Naive thymus-derived CD8-positive, alpha-beta T cell (primary cell): ENCODE measurements around the gene NOD1. TPM values are rescaled to one million over a fixed set of nuclear protein-coding genes. Genes with fewer than 3 reads are reported as not detected.

ENCODE experiments used
- ATAC-seq, 2 donors: fragments of 150-1000 bp; cut with Tn5 transposase in 1 of 2; sonication (Bioruptor Pico), chemical (Tn5 transposase) in 1 of 2; 1 replicate in 1 of 2; 2 replicates in 1 of 2; pipeline ENCODE4 v1.10.0; 2021; ENCODE audit warnings: mild to moderate bottlenecking in 2 of 2, moderate library complexity in 2 of 2
- POLR2A ChIA-PET: fragments of 350-600 bp; sonication (Branson Sonifier 250); formaldehyde crosslinking; loops from one replicate; lab custom pipeline; 2021; ENCODE audit warnings: antibody characterized with exemption; lab: Charles Lee
- DNase-seq, 10 donors: peaks; one replicate each; pipeline versions ENCODE4 v3.0.0 to v3.0.0-alpha.2; 2020 to 2022
- H3K27ac Mint-ChIP-seq, 10 donors: one replicate each; pipeline ENCODE4 v1.8.0; 2020 to 2022; ENCODE audit warnings: mild to moderate bottlenecking in 10 of 10, mixed read lengths in 10 of 10, moderate library complexity in 4 of 10, inconsistent platforms in 1 of 10
- H3K27me3 Mint-ChIP-seq, 5 donors: one replicate each; pipeline ENCODE4 v1.8.0; 2021 to 2022; ENCODE audit warnings: mixed read lengths in 5 of 5
- H3K36me3 Mint-ChIP-seq, 3 donors: one replicate each; pipeline ENCODE4 v1.8.0; 2020 to 2022; ENCODE audit warnings: mixed read lengths in 3 of 3, mild to moderate bottlenecking in 2 of 3, inconsistent platforms in 1 of 3
- H3K4me1 Mint-ChIP-seq, 4 donors: one replicate each; pipeline ENCODE4 v1.8.0; 2021 to 2022; ENCODE audit warnings: mixed read lengths in 4 of 4
- H3K4me3 Mint-ChIP-seq, 10 donors: one replicate each; pipeline ENCODE4 v1.8.0; 2020 to 2022; ENCODE audit warnings: mild to moderate bottlenecking in 10 of 10, mixed read lengths in 10 of 10, moderate library complexity in 6 of 10, inconsistent platforms in 1 of 10
- H3K9me3 Mint-ChIP-seq, 9 donors: one replicate each; pipeline ENCODE4 v1.8.0; 2020 to 2022; ENCODE audit warnings: mixed read lengths in 9 of 9, mild to moderate bottlenecking in 3 of 9, inconsistent platforms in 1 of 9, moderate library complexity in 1 of 9
- polyA plus RNA-seq, 3 donors: library from polyadenylated mRNA; unstranded; fragments of 300-500 nt; fragmentation: Illumina TruSeq; gene quantifications; one replicate each; pipeline ENCODE4 v1.2.3, GENCODE V29; 2021
- total RNA-seq, 8 experiments: library from RNA in 2 of 8; stranded (reverse) in 2 of 8; gene quantifications; one replicate each; pipeline ENCODE4 v1.2.3 and lab custom pipeline; 2021 to 2026

NOD1 gene
- total and polyA plus RNA-seq, 5 experiments from 2014 or later, result 5.7 to 18.9 (median 9.3) TPM

GRCh38 chr7:30433506-30433905 lies 45.1 kb downstream of the NOD1 start:
- DNase-seq (no peak), ATAC-seq (no peak)
- Mint-ChIP-seq H3K27me3 (no peaks in the 10 kb centered on the region), H3K36me3 (peaks cover 0 to 75% (median 61%) of the 10 kb centered on the region in 3 donors), H3K4me3 (no peak overlapping the region), H3K9me3 (no peaks in the 10 kb centered on the region), H3K4me1 (peaks cover 0 to 65% (median under 1%) of the 10 kb centered on the region in 4 donors), H3K27ac (peak overlapping the region in 3 of 10 donors; percentile 28 to 47 (median 33))
- POLR2A ChIA-PET, result no interaction called here

GRCh38 chr7:30433082-30433481 lies 45.5 kb downstream of the NOD1 start:
- Mint-ChIP-seq H3K4me3 (no peak overlapping the region), H3K36me3 (peaks cover 0 to 75% (median 59%) of the 10 kb centered on the region in 3 donors), H3K27me3 (no peaks in the 10 kb centered on the region), H3K27ac (peak overlapping the region in 1 of 10 donors; percentile 33), H3K4me1 (peaks cover 0 to 66% (median under 1%) of the 10 kb centered on the region in 4 donors), H3K9me3 (no peaks in the 10 kb centered on the region)
- DNase-seq (no peak), ATAC-seq (no peak)
- POLR2A ChIA-PET, result no interaction called here

DNA sequence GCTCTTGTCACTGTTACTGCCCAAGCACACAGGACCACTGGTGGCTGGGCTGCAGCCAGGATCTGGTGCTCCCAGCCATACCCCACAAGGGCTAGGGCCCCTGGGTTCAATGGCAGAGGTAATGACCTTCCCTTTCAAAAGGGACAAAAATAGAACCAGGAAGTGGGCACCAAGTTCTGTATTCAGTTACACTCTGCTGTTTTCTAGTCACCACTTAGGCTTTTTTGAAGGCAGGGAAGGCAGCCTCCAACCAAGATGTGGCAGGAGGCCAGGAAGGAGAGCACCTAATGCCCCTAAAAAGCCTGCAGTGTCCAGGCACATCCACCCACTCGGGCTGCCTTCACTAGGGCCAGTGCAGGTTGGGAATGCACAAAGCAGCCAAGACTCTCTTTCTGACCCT lies 47.8 kb downstream of the NOD1 start:
- POLR2A ChIA-PET, result no interaction called here
- Mint-ChIP-seq H3K4me3 (no peak overlapping the region), H3K27ac (no peak overlapping the region), H3K4me1 (peaks cover 0 to 62% (median 0%) of the 10 kb centered on the region in 4 donors), H3K9me3 (no peaks in the 10 kb centered on the region), H3K36me3 (peaks cover 0 to 72% (median 46%) of the 10 kb centered on the region in 3 donors), H3K27me3 (no peaks in the 10 kb centered on the region)
- ATAC-seq (no peak), DNase-seq (no peak)

- Mint-ChIP-seq H3K9me3 (no peaks in the 10 kb centered on the region), H3K4me1 (peaks cover 0 to 58% (median 0%) of the 10 kb centered on the region in 4 donors), H3K36me3 (peaks cover 0 to 71% (median 49%) of the 10 kb centered on the region in 3 donors), H3K27me3 (no peaks in the 10 kb centered on the region), H3K27ac (no peak overlapping the region), H3K4me3 (no peak overlapping the region)
- POLR2A ChIA-PET, result no interaction called here
- DNase-seq, result no peak
- ATAC-seq, result no peak
These were observed 48.3 kb downstream of the NOD1 start for GRCh38 chr7:30430276-30430675.

DNA sequence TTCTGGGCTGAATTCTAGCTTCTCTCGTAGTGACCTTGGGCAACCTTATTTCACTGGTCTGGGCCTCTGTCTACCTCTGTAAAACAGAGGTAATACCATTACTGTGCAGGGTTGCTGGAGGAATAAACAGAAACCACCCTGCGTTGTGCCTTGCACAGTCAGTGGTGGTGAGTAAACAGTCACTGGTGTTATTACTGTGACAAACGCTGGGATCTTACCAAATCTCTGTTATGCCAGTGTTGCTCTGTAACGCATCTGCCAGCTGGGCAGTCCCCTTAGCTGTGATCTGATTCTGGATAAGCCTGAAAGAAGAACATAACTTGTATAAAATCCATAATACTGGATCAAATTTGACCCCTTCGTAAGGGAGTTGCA lies 49.4 kb downstream of the NOD1 start:
- DNase-seq (no peak), ATAC-seq (no peak)
- Mint-ChIP-seq H3K9me3 (no peaks in the 10 kb centered on the region), H3K36me3 (peaks cover 0 to 69% (median 45%) of the 10 kb centered on the region in 3 donors), H3K4me1 (peaks cover 0 to 49% (median 1%) of the 10 kb centered on the region in 4 donors), H3K27me3 (no peaks in the 10 kb centered on the region), H3K4me3 (no peak overlapping the region), H3K27ac (peak overlapping the region in 1 of 10 donors; percentile 29)
- POLR2A ChIA-PET, result no interaction called here

DNA sequence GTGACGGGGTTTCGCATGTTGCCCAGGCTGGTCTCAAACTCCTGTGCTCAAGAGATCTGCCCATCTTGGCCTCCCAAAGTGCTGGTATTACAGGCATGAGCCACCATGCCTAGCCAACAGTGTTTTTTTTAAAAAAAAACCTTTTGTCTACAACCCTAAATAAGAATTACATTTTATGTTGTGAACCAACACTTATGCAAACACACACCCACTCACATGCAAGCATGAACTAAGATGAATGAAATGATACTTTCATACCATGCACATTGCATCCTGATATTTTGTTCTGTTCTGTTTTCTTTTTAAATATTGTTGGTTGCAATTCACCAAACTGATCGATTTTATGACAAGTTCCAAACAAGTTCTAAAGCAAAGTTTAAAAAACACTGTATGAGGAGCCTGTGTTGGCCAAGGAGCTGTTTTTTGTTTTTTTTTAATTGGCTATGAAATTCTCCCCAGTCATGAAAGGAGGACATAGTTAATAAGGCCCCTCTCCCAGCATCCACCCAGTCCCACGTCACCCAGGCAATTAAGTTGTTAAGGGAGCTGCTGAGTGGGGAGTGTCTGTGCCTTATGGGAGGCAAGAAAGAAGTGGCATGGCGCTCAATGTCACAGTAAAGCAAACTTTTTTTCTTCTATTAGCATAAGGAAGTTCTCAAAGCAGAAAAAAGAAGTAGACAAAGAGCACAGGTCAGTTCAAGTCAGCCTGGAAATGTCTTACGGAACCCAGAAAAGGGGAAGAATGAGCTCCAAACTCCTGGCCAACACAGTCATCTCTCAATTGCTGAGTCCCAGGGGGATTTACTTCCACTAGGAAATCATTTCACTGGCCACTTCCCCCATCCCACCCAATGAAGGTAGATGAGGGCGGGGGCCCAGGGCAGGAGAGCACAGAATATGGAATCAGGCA lies 50.1 kb downstream of the NOD1 start:
- Mint-ChIP-seq H3K27ac (peak overlapping the region in 2 of 10 donors; percentile 17 to 63), H3K9me3 (no peaks in the 10 kb centered on the region), H3K4me3 (no peak overlapping the region), H3K4me1 (peaks cover 0 to 48% (median 1%) of the 10 kb centered on the region in 4 donors), H3K36me3 (peaks cover 0 to 65% (median 44%) of the 10 kb centered on the region in 3 donors), H3K27me3 (no peaks in the 10 kb centered on the region)
- DNase-seq (no peak), ATAC-seq (no peak)
- POLR2A ChIA-PET, result no interaction called here

- peak overlapping the region in 4 of 10 donors; percentile 25 to 79 (median 60) for H3K27ac Mint-ChIP-seq
- H3K27me3 Mint-ChIP-seq, result no peaks in the 10 kb centered on the region
- peaks cover 0 to 42% (median 1%) of the 10 kb centered on the region in 4 donors for H3K4me1 Mint-ChIP-seq
- DNase-seq, result no peak
- POLR2A ChIA-PET, result no interaction called here
- no peak overlapping the region for H3K4me3 Mint-ChIP-seq
- H3K36me3 Mint-ChIP-seq, result peaks cover 0 to 62% (median 38%) of the 10 kb centered on the region in 3 donors
- ATAC-seq, result no peak
- peaks cover 0 to 4% (median 0%) of the 10 kb centered on the region in 9 donors for H3K9me3 Mint-ChIP-seq
These were observed 51.1 kb downstream of the NOD1 start for GRCh38 chr7:30427296-30428070.

- POLR2A ChIA-PET, result no interaction called here
- DNase-seq, result no peak
- peak overlapping the region in 3 of 10 donors; percentile 37 to 66 (median 52) for H3K27ac Mint-ChIP-seq
- H3K4me1 Mint-ChIP-seq, result peaks cover 0 to 19% (median 1%) of the 10 kb centered on the region in 4 donors
- no peak for ATAC-seq
- H3K27me3 Mint-ChIP-seq, result no peaks in the 10 kb centered on the region
- H3K36me3 Mint-ChIP-seq, result peaks cover 0 to 42% (median 28%) of the 10 kb centered on the region in 3 donors
- H3K4me3 Mint-ChIP-seq, result no peak overlapping the region
- peaks cover 0 to 9% (median 2%) of the 10 kb centered on the region in 9 donors for H3K9me3 Mint-ChIP-seq
These were observed 54.1 kb downstream of the NOD1 start for GRCh38 chr7:30424506-30424905.

DNA sequence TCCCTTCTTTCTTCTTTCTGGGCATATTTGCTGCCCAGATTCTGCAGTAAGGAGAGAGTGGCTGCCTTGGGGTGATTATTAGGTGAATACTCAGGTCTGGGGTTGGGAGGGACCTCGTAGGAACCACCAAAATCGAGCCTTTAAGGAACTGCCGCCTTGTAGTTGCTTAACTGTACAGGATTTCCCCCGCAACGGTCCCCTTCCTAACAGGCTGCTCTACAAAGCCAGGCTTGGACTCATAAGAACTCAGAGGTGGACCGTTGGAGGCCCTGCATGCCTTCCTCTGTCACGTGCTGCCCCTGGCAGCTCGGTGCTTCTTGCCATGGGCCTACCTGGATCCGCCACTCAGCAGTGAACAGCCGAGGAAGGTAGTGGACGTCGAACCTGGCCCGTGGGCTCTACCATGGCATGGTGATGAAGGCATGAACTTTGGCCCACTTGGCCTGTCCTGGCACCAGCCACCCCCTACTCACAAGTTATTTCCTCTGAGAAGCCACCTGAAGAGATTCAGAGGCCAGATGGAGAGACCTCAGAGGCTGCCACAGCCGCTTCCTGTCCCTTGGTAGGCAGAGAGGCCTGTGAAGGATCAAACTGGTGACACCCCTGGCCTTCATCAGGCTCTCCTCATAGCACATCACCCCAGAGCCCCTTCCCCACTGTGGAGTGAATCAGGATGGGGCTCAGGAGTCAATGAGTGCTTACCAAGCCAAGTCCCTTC lies 54.6 kb downstream of the NOD1 start:
- Mint-ChIP-seq H3K36me3 (peaks cover 0 to 37% (median 23%) of the 10 kb centered on the region in 3 donors), H3K4me1 (peaks cover 0 to 16% (median 1%) of the 10 kb centered on the region in 4 donors), H3K27ac (peak overlapping the region in 2 of 10 donors; percentile 7 to 10), H3K4me3 (no peak overlapping the region), H3K9me3 (peaks cover 0 to 9% (median 5%) of the 10 kb centered on the region in 9 donors), H3K27me3 (no peaks in the 10 kb centered on the region)
- ATAC-seq (no peak), DNase-seq (no peak)
- POLR2A ChIA-PET, result no interaction called here

GRCh38 chr7:30422922-30423321 lies 55.7 kb downstream of the NOD1 start:
- Mint-ChIP-seq H3K4me1 (peaks cover 0 to 10% (median 1%) of the 10 kb centered on the region in 4 donors), H3K9me3 (peaks cover 0 to 9% (median 5%) of the 10 kb centered on the region in 9 donors), H3K27ac (no peak overlapping the region), H3K27me3 (no peaks in the 10 kb centered on the region), H3K36me3 (peaks cover 0 to 28% (median 20%) of the 10 kb centered on the region in 3 donors), H3K4me3 (no peak overlapping the region)
- POLR2A ChIA-PET, result no interaction called here
- DNase-seq (no peak), ATAC-seq (no peak)

DNA sequence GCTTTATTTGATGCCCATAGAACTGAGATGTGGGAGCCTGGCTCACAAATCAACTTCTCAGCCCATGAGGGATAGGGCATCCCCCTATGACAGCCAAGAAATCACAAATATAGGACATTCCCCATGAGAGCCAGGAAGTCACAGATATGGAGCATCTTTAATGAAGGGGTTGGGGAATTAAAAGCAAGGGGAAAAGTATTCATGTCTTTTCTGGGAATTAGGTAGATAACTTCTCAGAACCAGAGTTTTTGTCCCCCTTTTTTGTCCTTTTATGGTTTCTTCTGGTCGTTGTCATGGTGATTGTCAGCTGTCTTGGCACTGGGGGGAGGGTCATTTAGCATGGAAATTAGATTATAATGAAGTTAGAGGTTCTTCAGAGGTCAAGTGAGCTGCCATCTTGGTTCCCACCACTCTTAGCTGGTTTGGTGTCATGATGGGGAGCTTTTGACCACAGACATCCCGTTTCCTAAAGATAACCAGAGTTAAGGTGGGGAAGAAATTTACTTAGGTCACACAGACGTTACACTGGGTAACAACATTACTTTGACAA lies 56.9 kb downstream of the NOD1 start:
- peaks cover 0 to 9% (median 5%) of the 10 kb centered on the region in 9 donors for H3K9me3 Mint-ChIP-seq
- no peak overlapping the region for H3K27ac Mint-ChIP-seq
- H3K27me3 Mint-ChIP-seq, result no peaks in the 10 kb centered on the region
- H3K4me1 Mint-ChIP-seq, result peaks cover 0 to 10% (median 1%) of the 10 kb centered on the region in 4 donors
- peaks cover 0 to 18% (median 17%) of the 10 kb centered on the region in 3 donors for H3K36me3 Mint-ChIP-seq
- POLR2A ChIA-PET, result no interaction called here
- DNase-seq (no peak), ATAC-seq (no peak)
- H3K4me3 Mint-ChIP-seq, result no peak overlapping the region

- Mint-ChIP-seq H3K27me3 (no peaks in the 10 kb centered on the region), H3K36me3 (peaks cover 0 to 17% (median 13%) of the 10 kb centered on the region in 3 donors), H3K4me3 (no peak overlapping the region), H3K4me1 (peaks cover 0 to 10% (median 1%) of the 10 kb centered on the region in 4 donors), H3K27ac (peak overlapping the region in 1 of 10 donors; percentile 19), H3K9me3 (peaks cover 0 to 9% (median 5%) of the 10 kb centered on the region in 9 donors)
- ATAC-seq, result no peak
- POLR2A ChIA-PET, result no interaction called here
- no peak for DNase-seq
These were observed 57.9 kb downstream of the NOD1 start for GRCh38 chr7:30420662-30421061.
